Mesothelial cell of epicardium (in vitro differentiated cells): ENCODE results near the gene ATF4. TPM values are rescaled to one million over a fixed set of nuclear protein-coding genes. Genes with fewer than 3 reads are reported as not detected.

Experiments
- DNase-seq, 2 experiments: peaks; one replicate each; pipeline ENCODE4 v3.0.0; 2021; ENCODE audit warnings: low spot score in 2 of 2; ENCODE audit not compliant: unreplicated experiment in 2 of 2
- H3K27ac Mint-ChIP-seq: 2 replicates; pipeline ENCODE4 v1.8.0; 2021; ENCODE audit warnings: mixed read lengths
- H3K27me3 Mint-ChIP-seq: 2 replicates; pipeline ENCODE4 v1.8.0; 2021; ENCODE audit warnings: low read depth, mixed read lengths
- H3K36me3 Mint-ChIP-seq: 2 replicates; pipeline ENCODE4 v1.8.0; 2021; ENCODE audit warnings: mixed read lengths
- H3K4me1 Mint-ChIP-seq: 2 replicates; pipeline ENCODE4 v1.8.0; 2021; ENCODE audit warnings: mixed read lengths
- H3K4me3 Mint-ChIP-seq: 2 replicates; pipeline ENCODE4 v1.8.0; 2021; ENCODE audit warnings: mild to moderate bottlenecking, moderate library complexity, mixed read lengths
- H3K9me3 Mint-ChIP-seq: 2 replicates; pipeline ENCODE4 v1.8.0; 2021; ENCODE audit warnings: mixed read lengths
- CTCF ChIP-seq: fragments of 200-600 bp; sonication (generic); IDR thresholded peaks from one replicate; pipeline ENCODE4 v1.5.0; 2021; ENCODE audit warnings: antibody characterized with exemption; ENCODE audit not compliant: unreplicated experiment
- total RNA-seq: library from RNA; stranded (reverse); gene quantifications from 3 replicates; pipeline ENCODE4 v1.2.1, GENCODE V29; 2021

ATF4 gene
- total RNA-seq, 1 donor from 2014 or later, result 361 TPM

GRCh38 chr22:39522567-39523300 is 2.4 kb downstream of the ATF4 start:
- TF ChIP-seq CTCF, result no peak
- peak overlapping the region; percentile 100 for H3K27ac Mint-ChIP-seq
- H3K27me3 Mint-ChIP-seq, result peaks cover 2% of the 10 kb centered on the region
- peaks cover 53% of the 10 kb centered on the region for H3K4me1 Mint-ChIP-seq
- H3K4me3 Mint-ChIP-seq, result peak overlapping the region; percentile 97
- peaks cover 30% of the 10 kb centered on the region for H3K36me3 Mint-ChIP-seq
- no peaks in the 10 kb centered on the region for H3K9me3 Mint-ChIP-seq
- no peak for DNase-seq

GRCh38 chr22:39524089-39524752 is 3.9 kb downstream of the ATF4 start:
- H3K36me3 Mint-ChIP-seq, result peaks cover 30% of the 10 kb centered on the region
- H3K27ac Mint-ChIP-seq, result peak overlapping the region; percentile 92
- no peak for TF ChIP-seq CTCF
- H3K9me3 Mint-ChIP-seq, result no peaks in the 10 kb centered on the region
- H3K27me3 Mint-ChIP-seq, result peaks cover 2% of the 10 kb centered on the region
- peak overlapping the region; percentile 56 for H3K4me3 Mint-ChIP-seq
- peaks cover 56% of the 10 kb centered on the region for H3K4me1 Mint-ChIP-seq
- DNase-seq, result no peak

GRCh38 chr22:39524753-39525657 is 4.6 kb downstream of the ATF4 start:
- Mint-ChIP-seq H3K27ac (peak overlapping the region; percentile 92), H3K36me3 (peaks cover 32% of the 10 kb centered on the region)

GRCh38 chr22:39525658-39525975 is 5.3 kb downstream of the ATF4 start:
- Mint-ChIP-seq H3K36me3 (peaks cover 33% of the 10 kb centered on the region), H3K4me3 (no peak overlapping the region), H3K27ac (peak overlapping the region; percentile 92), H3K9me3 (no peaks in the 10 kb centered on the region), H3K27me3 (no peaks in the 10 kb centered on the region), H3K4me1 (peaks cover 65% of the 10 kb centered on the region)
- no peak for TF ChIP-seq CTCF
- no peak for DNase-seq

More at GRCh38 chr22:39524753-39525657, 4.6 kb downstream of the ATF4 start:
- TF ChIP-seq CTCF, result no peak
- no peak for DNase-seq
- Mint-ChIP-seq H3K4me3 (peak overlapping the region; percentile 56), H3K27me3 (peaks cover 2% of the 10 kb centered on the region), H3K4me1 (peaks cover 62% of the 10 kb centered on the region), H3K9me3 (no peaks in the 10 kb centered on the region)

- H3K9me3 Mint-ChIP-seq, result no peaks in the 10 kb centered on the region
- DNase-seq, result no peak
- H3K27me3 Mint-ChIP-seq, result no peaks in the 10 kb centered on the region
- peak overlapping the region; percentile 59 for H3K27ac Mint-ChIP-seq
- H3K4me3 Mint-ChIP-seq, result no peak overlapping the region
- H3K36me3 Mint-ChIP-seq, result peaks cover 28% of the 10 kb centered on the region
- no peak for TF ChIP-seq CTCF
- peaks cover 72% of the 10 kb centered on the region for H3K4me1 Mint-ChIP-seq
Observed at GRCh38 chr22:39526736-39527171, 6.4 kb downstream of the ATF4 start.
